Measurements from ENCODE around the gene KRTAP3-3. TPM values are rescaled to one million over a fixed set of nuclear protein-coding genes. Genes with fewer than 3 reads are reported as not detected.

KRTAP3-3 gene
- total and polyA plus RNA-seq, 2 of the 4 experiments (the other 2 are of a cell fraction), result not detected

- no TSS peak for BruUV-seq (replicated peaks)
Measured at GRCh38 chr17:40944531-40944930, 49.4 kb downstream of the KRTAP3-3 start.

More at GRCh38 chr17:40944531-40944930, 49.4 kb downstream of the KRTAP3-3 start:
- Histone ChIP-seq H3K79me1 (ENCODE audit: low read depth in 1 of 2, low read length in 2 of 2) (no peaks in the 10 kb centered on the region), H4K20me1 (ENCODE audit: insufficient read depth, low read length) (no peaks in the 10 kb centered on the region), H2AFZ (replicated peaks; ENCODE audit: low read length, poor library complexity) (no peak overlapping the region), H4K8ac (ENCODE audit: low read depth in 2 of 2, low read length in 2 of 2) (no peak overlapping the region), H3K9me1 (ENCODE audit: insufficient read depth, low read length) (no peaks in the 10 kb centered on the region), H2BK5ac (ENCODE audit: low read depth, low read length, poor library complexity, severe bottlenecking) (no peak overlapping the region), H2BK120ac (ENCODE audit: low read depth, low read length) (no peak overlapping the region), H3K23ac (ENCODE audit: low read depth, low read length) (no peak overlapping the region), H3K9ac (ENCODE audit: low read depth, low read length) (no peak overlapping the region), H3K27me3 (ENCODE audit: control insufficient read depth, insufficient read depth, low read length) (no peaks in the 10 kb centered on the region), H3K27ac (ENCODE audit: insufficient read depth, low read length) (no peak overlapping the region), H3K36me3 (ENCODE audit: control insufficient read depth, insufficient read depth, low read length) (no peaks in the 10 kb centered on the region), H4K91ac (ENCODE audit: insufficient read depth, low read depth, low read length) (no peak overlapping the region), H3K4me2 (ENCODE audit: low read depth, low read length) (no peak overlapping the region), H3K18ac (ENCODE audit: low read depth, low read length) (no peak overlapping the region), H2AK5ac (ENCODE audit: low read depth, low read length) (no peak overlapping the region), H2BK20ac (ENCODE audit: low read depth, low read length) (no peak overlapping the region), H3K4me3 (ENCODE audit: insufficient read depth, low read depth, low read length) (no peak overlapping the region), H2AK9ac (replicated peaks; ENCODE audit: low read depth, low read length, poor library complexity) (no peak overlapping the region), H4K5ac (ENCODE audit: low read depth, low read length) (no peak overlapping the region), H3K9me3 (ENCODE audit: control insufficient read depth, insufficient read depth, low read length) (no peaks in the 10 kb centered on the region), H2BK15ac (ENCODE audit: low read depth, low read length) (no peak overlapping the region), H3K4me1 (ENCODE audit: control insufficient read depth, insufficient read depth, low read length) (no peaks in the 10 kb centered on the region; the same call in 1 of the 2 replicates), H3K4ac (ENCODE audit: low read depth, low read length) (no peak overlapping the region), H3K56ac (ENCODE audit: extremely low read depth, insufficient read depth, low read length) (no peak overlapping the region), H3K14ac (replicated peaks; ENCODE audit: low read depth, low read length) (no peak overlapping the region)
- dilution Hi-C loops (cut with HindIII; ENCODE audit: low sequenced_read_pairs, unreplicated experiment), result no loop called here
- no CpG with 5 or more reads among the region's 1 CpG for WGBS, 2 experiments (ENCODE audit: extremely low coverage in 2 of 2, insufficient read length in 1 of 2)
- CTCF ChIA-PET, result no interaction called here
- ATAC-seq (ENCODE audit: low read depth) (no peak), DNase-seq (no peak)
- TF ChIP-seq NFE2L2 (IDR thresholded peaks at IDR 0.05; ENCODE audit: low read depth, low read length) (no peak), RFX5 (IDR thresholded peaks at IDR 0.05; ENCODE audit: low read depth, low read length) (no peak), BHLHE40 (IDR thresholded peaks at IDR 0.05; ENCODE audit: low read depth, low read length) (no peak), USF2 (IDR thresholded peaks at IDR 0.05; ENCODE audit: low read depth, low read length) (no peak), MXI1 (IDR thresholded peaks at IDR 0.05; ENCODE audit: borderline replicate concordance, low read depth, low read length) (no peak), CTCF (conservative IDR thresholded peaks at IDR 0.05; ENCODE audit: low read depth, low read length) (no peak), MAFK (IDR thresholded peaks at IDR 0.05; ENCODE audit: low read depth, low read length) (no peak), POLR2A (IDR thresholded peaks at IDR 0.05; ENCODE audit: low read depth, low read length) (no peak), RCOR1 (IDR thresholded peaks at IDR 0.05; ENCODE audit: insufficient replicate concordance, low read length) (no peak), ELK1 (IDR thresholded peaks at IDR 0.05; ENCODE audit: borderline replicate concordance, low read depth, low read length) (no peak), CEBPB (IDR thresholded peaks at IDR 0.05; ENCODE audit: low read depth, low read length) (no peak), CHD1 (IDR thresholded peaks at IDR 0.05; ENCODE audit: low read depth, low read length) (no peak), MAZ (IDR thresholded peaks at IDR 0.05; ENCODE audit: borderline replicate concordance, low read depth, low read length) (no peak), FOS (IDR thresholded peaks at IDR 0.05; ENCODE audit: low read depth, low read length) (no peak), RAD21 (IDR thresholded peaks at IDR 0.05; ENCODE audit: low read length) (no peak), SMC3 (IDR thresholded peaks at IDR 0.05; ENCODE audit: low read depth, low read length) (no peak)
- intact Hi-C loops (cut with micrococcal nuclease), result no loop called here
- POLR2A ChIA-PET (ENCODE audit: unreplicated experiment), result no interaction called here
- in situ Hi-C loops (cut with MboI; ENCODE audit: low sequenced_read_pairs), result no loop called here
